Fibroblast of pulmonary artery (primary cell): ENCODE results near the gene PLA2G5.
A peak's percentile ranks its signal among the peaks of the same experiment; 100 is the strongest.

Experiments
- DNase-seq: peaks from one replicate; pipeline ENCODE4 v3.0.0-alpha.2; 2010; ENCODE audit warnings: low read depth
- H3K4me3 ChIP-seq: replicated peaks from 2 replicates; pipeline ENCODE4 v1.5.1; 2011; ENCODE audit warnings: low read depth, mild to moderate bottlenecking, control low read depth, low read length, moderate library complexity
- TF ChIP-seq, protein P1 (sequence below): IDR thresholded peaks from 2 replicates; pipeline ENCODE4 v1.5.1; 2011; ENCODE audit warnings: mild to moderate bottlenecking, control low read depth, low read length, inconsistent platforms; ENCODE audit errors: missing control alignments

PLA2G5 gene

DNA sequence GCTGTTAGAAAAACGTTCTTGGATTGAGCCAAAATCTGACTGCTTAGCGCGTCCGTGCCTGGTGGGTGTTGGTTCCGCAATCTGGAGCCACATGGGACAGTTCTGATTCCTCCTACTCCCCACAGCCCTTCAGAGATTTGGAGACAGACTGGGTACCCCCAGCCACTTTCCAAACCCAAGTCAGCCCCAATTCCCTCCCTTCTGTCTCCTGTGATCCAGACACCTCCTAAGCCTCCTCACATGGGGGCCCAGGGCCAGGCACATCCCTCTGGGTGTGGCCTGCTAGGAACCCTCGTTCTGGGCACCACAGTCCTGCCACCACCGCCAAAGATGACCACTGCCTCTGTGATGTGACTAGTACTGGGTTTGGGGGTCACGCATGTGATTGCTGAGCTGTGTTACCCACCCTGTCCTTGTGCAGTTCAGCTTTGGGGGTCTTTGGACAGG, 4.8 kb downstream of the PLA2G5 start:
- no peak overlapping the region for H3K4me3 ChIP-seq
- TF ChIP-seq, protein P1, sequence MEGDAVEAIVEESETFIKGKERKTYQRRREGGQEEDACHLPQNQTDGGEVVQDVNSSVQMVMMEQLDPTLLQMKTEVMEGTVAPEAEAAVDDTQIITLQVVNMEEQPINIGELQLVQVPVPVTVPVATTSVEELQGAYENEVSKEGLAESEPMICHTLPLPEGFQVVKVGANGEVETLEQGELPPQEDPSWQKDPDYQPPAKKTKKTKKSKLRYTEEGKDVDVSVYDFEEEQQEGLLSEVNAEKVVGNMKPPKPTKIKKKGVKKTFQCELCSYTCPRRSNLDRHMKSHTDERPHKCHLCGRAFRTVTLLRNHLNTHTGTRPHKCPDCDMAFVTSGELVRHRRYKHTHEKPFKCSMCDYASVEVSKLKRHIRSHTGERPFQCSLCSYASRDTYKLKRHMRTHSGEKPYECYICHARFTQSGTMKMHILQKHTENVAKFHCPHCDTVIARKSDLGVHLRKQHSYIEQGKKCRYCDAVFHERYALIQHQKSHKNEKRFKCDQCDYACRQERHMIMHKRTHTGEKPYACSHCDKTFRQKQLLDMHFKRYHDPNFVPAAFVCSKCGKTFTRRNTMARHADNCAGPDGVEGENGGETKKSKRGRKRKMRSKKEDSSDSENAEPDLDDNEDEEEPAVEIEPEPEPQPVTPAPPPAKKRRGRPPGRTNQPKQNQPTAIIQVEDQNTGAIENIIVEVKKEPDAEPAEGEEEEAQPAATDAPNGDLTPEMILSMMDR: no peak
- peak; percentile 25 for DNase-seq

DNA sequence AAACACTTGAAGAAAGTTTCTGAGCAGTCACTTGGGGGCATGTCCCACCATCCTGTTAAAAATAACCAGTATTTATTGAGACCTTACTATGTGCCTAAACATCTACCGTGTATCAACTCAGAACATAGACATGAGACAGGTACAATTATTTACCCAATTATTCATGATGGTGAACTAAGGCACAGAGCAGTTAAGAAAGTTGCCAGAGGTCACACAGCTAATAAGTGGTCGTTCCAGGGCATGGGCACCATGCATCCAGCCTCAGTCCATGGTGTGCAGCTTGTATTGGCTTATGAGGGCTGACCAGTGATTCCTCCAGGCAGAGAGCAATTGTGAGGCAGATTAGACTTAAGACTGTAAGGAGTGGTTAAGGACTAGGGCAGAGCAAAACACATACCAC, 5.4 kb downstream of the PLA2G5 start:
- no peak overlapping the region for H3K4me3 ChIP-seq
- TF ChIP-seq, protein P1: no peak
- DNase-seq: no peak

DNA sequence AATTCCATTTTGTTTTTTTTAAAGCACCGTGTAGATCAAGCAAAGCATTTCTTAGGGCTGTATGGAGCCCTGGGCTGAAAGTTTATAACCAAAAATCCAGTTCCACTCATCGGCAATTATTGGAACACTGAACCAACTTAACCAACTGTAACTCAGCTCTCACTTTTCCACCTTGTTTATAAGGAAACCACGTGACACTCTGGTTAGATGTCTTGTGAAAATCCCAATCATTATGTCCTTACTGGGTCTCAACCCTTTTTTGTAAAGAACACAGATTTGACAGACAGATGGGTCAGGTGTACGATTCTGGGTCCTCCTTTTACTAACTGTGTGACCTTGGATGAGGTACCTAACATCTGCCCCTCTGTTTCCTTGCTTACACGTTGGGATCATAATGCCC, 6.2 kb downstream of the PLA2G5 start:
- TF ChIP-seq, protein P1: no peak
- H3K4me3 ChIP-seq: no peak overlapping the region
- DNase-seq: no peak

DNA sequence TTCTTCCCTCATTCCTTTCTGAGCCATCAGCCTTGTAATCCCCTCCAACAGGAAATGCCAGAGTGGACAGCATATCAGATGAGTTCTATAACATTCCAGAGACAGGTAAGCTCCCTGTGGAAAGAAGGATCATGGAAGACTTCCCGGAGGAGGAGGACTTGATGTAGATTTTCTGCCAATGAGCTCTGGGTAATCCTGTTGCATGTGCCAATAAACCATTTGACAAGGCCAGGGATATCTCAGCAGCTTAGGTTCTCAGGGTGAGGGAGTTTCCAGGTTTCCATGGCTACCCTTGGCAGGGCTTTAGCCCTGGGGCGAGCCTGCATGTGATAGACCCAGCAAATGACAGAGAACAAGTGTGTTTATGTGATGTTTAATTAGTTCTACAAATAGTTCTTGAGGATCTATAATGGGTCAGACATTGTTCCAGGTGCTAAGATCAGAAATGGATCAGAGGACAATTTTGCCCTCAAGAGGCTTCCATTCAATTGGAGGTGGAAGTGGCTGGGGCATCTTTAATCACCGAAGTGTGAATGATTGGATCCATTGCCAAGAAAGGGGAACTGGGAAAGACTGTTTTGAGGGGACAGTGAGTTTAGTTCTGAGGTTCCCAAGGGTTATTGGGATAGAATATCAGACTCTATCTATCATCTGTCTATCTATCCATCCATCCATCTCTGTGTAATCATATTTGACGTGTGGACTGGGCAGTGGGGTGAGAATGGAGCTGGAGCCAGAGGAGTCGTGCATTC, 6.9 kb downstream of the PLA2G5 start:
- DNase-seq: no peak
- TF ChIP-seq, protein P1: no peak
- no peak overlapping the region for H3K4me3 ChIP-seq

DNA sequence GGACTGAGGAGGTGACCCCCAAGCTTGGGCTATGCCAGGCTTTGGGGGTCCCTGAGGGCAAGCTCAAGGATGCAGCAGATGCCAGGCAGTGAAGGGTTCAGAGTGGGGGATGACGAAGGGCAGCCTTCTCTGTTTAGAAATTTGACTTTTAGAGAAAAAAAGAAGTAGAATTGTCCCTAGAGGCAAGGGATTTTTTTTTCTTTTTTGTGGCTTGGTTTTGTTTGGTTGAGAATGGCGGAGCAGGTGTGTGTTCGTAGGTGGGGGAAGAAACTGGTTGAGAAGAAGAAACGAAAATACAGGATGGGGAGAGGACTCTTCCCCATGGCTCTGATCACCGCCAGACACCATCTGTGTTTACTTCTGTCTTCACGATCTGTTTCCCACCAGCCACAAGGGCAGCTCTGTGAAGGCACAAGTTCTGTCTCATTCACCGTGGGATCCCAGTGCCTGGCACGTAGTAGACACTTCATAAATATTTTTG, 8.2 kb downstream of the PLA2G5 start:
- no peak for DNase-seq
- H3K4me3 ChIP-seq: no peak overlapping the region
- TF ChIP-seq, protein P1: no peak

DNA sequence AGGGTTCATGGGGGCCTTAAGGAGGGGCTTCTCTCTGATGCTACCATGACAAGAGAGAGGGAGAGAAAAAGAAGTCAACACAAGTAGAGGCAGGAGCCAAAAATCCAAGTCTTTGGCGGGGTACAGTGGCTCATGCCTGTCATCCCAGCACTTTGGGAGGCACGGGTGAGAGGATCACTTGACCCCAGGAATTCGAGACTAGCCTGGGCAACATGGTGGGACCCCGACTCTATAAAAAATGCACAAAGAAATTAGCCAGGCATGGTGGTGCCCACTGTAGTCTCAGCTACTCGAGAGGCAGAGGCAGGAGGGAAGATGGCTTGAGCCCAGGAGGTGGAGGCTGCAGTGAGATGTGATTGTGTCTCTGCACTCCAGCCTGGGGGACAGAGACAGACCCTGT, 8.7 kb downstream of the PLA2G5 start:
- H3K4me3 ChIP-seq: no peak overlapping the region
- DNase-seq: no peak
- TF ChIP-seq, protein P1: no peak
